ENCODE measurements around the gene DUOX2. TPM values are rescaled to one million over a fixed set of nuclear protein-coding genes. Genes with fewer than 3 reads are reported as not detected.
"Not testable (repeated sequence)": the region's sequence is repeated elsewhere in the genome, so short reads cannot be mapped to it uniquely, and the experiment has no call there.

DUOX2 gene
- total and polyA plus RNA-seq, 5 donors: 0.39 to 0.63 (median 0.41) TPM

- Histone ChIP-seq H3K27ac (ENCODE audit: low read length) (no peak overlapping the region), H3K4me1 (ENCODE audit: control insufficient read depth, insufficient read depth, low read length) (no peaks in the 10 kb centered on the region), H3K4me3 (ENCODE audit: low read length) (no peak overlapping the region), H3K27me3 (ENCODE audit: control insufficient read depth, insufficient read depth) (no peaks in the 10 kb centered on the region), H3K9me3 (ENCODE audit: control insufficient read depth, low read length) (no peaks in the 10 kb centered on the region)
- WGBS: 51% methylated on average over 11 of the region's 11 CpGs
- no peak for ATAC-seq
- peak in 1 of 3 donors; percentile 6 for DNase-seq
- intact Hi-C loops (cut with DNase I): loop anchor here in 2 of 4 donors (10.0 kb wide), 2 partner anchors 76 to 136 kb away; no protein-coding TSS in a partner anchor
Measured at GRCh38 chr15:45110256-45110820, 3.6 kb downstream of the DUOX2 start.

GRCh38 chr15:45107941-45108630 is 5.9 kb downstream of the DUOX2 start:
- Histone ChIP-seq H3K9me3 (ENCODE audit: control insufficient read depth, low read length) (no peaks in the 10 kb centered on the region), H3K27me3 (ENCODE audit: control insufficient read depth, insufficient read depth) (no peaks in the 10 kb centered on the region), H3K4me3 (ENCODE audit: low read length) (no peak overlapping the region), H3K27ac (ENCODE audit: low read length) (no peak overlapping the region), H3K4me1 (ENCODE audit: control insufficient read depth, insufficient read depth, low read length) (no peaks in the 10 kb centered on the region)
- intact Hi-C loops (cut with DNase I): no loop called here
- DNase-seq (no peak), ATAC-seq (no peak)
- WGBS: 92% methylated on average over 10 of the region's 10 CpGs

- Histone ChIP-seq H3K27me3 (ENCODE audit: control insufficient read depth, insufficient read depth) (no peaks in the 10 kb centered on the region), H3K9me3 (ENCODE audit: control insufficient read depth, low read length) (no peaks in the 10 kb centered on the region), H3K27ac (ENCODE audit: low read length) (no peak overlapping the region), H3K4me3 (ENCODE audit: low read length) (no peak overlapping the region), H3K4me1 (ENCODE audit: control insufficient read depth, insufficient read depth, low read length) (no peaks in the 10 kb centered on the region)
- ATAC-seq: no peak
- no peak for DNase-seq
- intact Hi-C loops (cut with DNase I): no loop called here
- WGBS: 74% methylated on average over 15 of the region's 15 CpGs
Measured at GRCh38 chr15:45106002-45106790, 7.8 kb downstream of the DUOX2 start.

GRCh38 chr15:45105586-45105985 is 8.4 kb downstream of the DUOX2 start:
- Histone ChIP-seq H3K9me3 (ENCODE audit: control insufficient read depth, low read length) (no peaks in the 10 kb centered on the region), H3K4me1 (ENCODE audit: control insufficient read depth, insufficient read depth, low read length) (no peaks in the 10 kb centered on the region), H3K27ac (ENCODE audit: low read length) (no peak overlapping the region), H3K27me3 (ENCODE audit: control insufficient read depth, insufficient read depth) (no peaks in the 10 kb centered on the region), H3K4me3 (ENCODE audit: low read length) (no peak overlapping the region)
- intact Hi-C loops (cut with DNase I): no loop called here
- ATAC-seq (no peak), DNase-seq (no peak)
- 89% methylated on average over 11 of the region's 11 CpGs for WGBS

GRCh38 chr15:45104170-45104569 is 9.8 kb downstream of the DUOX2 start:
- WGBS: 84% methylated on average over 9 of the region's 9 CpGs
- H3K9me3 ChIP-seq (ENCODE audit: control insufficient read depth, low read length); H3K27me3 ChIP-seq (ENCODE audit: control insufficient read depth, insufficient read depth); H3K4me1 ChIP-seq (ENCODE audit: control insufficient read depth, insufficient read depth, low read length); ATAC-seq; H3K4me3 ChIP-seq (ENCODE audit: low read length); DNase-seq; intact Hi-C loops (cut with DNase I); H3K27ac ChIP-seq (ENCODE audit: low read length): not testable (repeated sequence)

GRCh38 chr15:45102226-45102625 is 11.7 kb downstream of the DUOX2 start:
- H3K27ac ChIP-seq (ENCODE audit: low read length): no peak overlapping the region
- H3K27me3 ChIP-seq (ENCODE audit: control insufficient read depth, insufficient read depth): no peaks in the 10 kb centered on the region
- intact Hi-C loops (cut with DNase I): no loop called here
- no peaks in the 10 kb centered on the region for H3K4me1 ChIP-seq (ENCODE audit: control insufficient read depth, insufficient read depth, low read length)
- ATAC-seq (no peak), DNase-seq (no peak)
- no peak overlapping the region for H3K4me3 ChIP-seq (ENCODE audit: low read length)
- 91% methylated on average over 6 of the region's 6 CpGs for WGBS
- H3K9me3 ChIP-seq (ENCODE audit: control insufficient read depth, low read length): no peaks in the 10 kb centered on the region

- Histone ChIP-seq H3K27me3 (ENCODE audit: control insufficient read depth, insufficient read depth) (no peaks in the 10 kb centered on the region), H3K9me3 (ENCODE audit: control insufficient read depth, low read length) (no peaks in the 10 kb centered on the region), H3K27ac (ENCODE audit: low read length) (no peak overlapping the region), H3K4me3 (ENCODE audit: low read length) (no peak overlapping the region), H3K4me1 (ENCODE audit: control insufficient read depth, insufficient read depth, low read length) (no peaks in the 10 kb centered on the region)
- ATAC-seq (no peak), DNase-seq (no peak)
- WGBS: 88% methylated on average over 12 of the region's 12 CpGs
- intact Hi-C loops (cut with DNase I): no loop called here
Measured at GRCh38 chr15:45101749-45102148, 12.2 kb downstream of the DUOX2 start.

GRCh38 chr15:45100884-45101625 is 12.9 kb downstream of the DUOX2 start:
- intact Hi-C loops (cut with DNase I): no loop called here
- H3K4me1 ChIP-seq (ENCODE audit: control insufficient read depth, insufficient read depth, low read length): no peaks in the 10 kb centered on the region
- H3K27ac ChIP-seq (ENCODE audit: low read length): no peak overlapping the region
- H3K4me3 ChIP-seq (ENCODE audit: low read length): no peak overlapping the region
- no peaks in the 10 kb centered on the region for H3K9me3 ChIP-seq (ENCODE audit: control insufficient read depth, low read length)
- 58% methylated on average over 7 of the region's 7 CpGs for whole genome bisulfite sequencing
- DNase-seq (no peak), ATAC-seq (no peak)
- no peaks in the 10 kb centered on the region for H3K27me3 ChIP-seq (ENCODE audit: control insufficient read depth, insufficient read depth)

- 87% methylated on average over 23 of the region's 23 CpGs for WGBS
- ATAC-seq (no peak), DNase-seq (no peak)
- H3K4me1 ChIP-seq (ENCODE audit: control insufficient read depth, insufficient read depth, low read length): no peaks in the 10 kb centered on the region
- H3K27me3 ChIP-seq (ENCODE audit: control insufficient read depth, insufficient read depth): no peaks in the 10 kb centered on the region
- H3K4me3 ChIP-seq (ENCODE audit: low read length): no peak overlapping the region
- no peaks in the 10 kb centered on the region for H3K9me3 ChIP-seq (ENCODE audit: control insufficient read depth, low read length)
- no peak overlapping the region for H3K27ac ChIP-seq (ENCODE audit: low read length)
- intact Hi-C loops (cut with DNase I): no loop called here
Measured at GRCh38 chr15:45099549-45100165, 14.3 kb downstream of the DUOX2 start.

- ATAC-seq: no peak
- intact Hi-C loops (cut with DNase I): no loop called here
- Histone ChIP-seq H3K4me3 (ENCODE audit: low read length) (no peak overlapping the region), H3K27me3 (ENCODE audit: control insufficient read depth, insufficient read depth) (no peaks in the 10 kb centered on the region), H3K27ac (ENCODE audit: low read length) (no peak overlapping the region), H3K4me1 (ENCODE audit: control insufficient read depth, insufficient read depth, low read length) (no peaks in the 10 kb centered on the region), H3K9me3 (ENCODE audit: control insufficient read depth, low read length) (no peaks in the 10 kb centered on the region)
- DNase-seq: no peak
- 89% methylated on average over 7 of the region's 7 CpGs for WGBS
Measured at GRCh38 chr15:45097466-45097865, 16.5 kb downstream of the DUOX2 start.
